ENCODE data around the gene MGAT1.

DNA sequence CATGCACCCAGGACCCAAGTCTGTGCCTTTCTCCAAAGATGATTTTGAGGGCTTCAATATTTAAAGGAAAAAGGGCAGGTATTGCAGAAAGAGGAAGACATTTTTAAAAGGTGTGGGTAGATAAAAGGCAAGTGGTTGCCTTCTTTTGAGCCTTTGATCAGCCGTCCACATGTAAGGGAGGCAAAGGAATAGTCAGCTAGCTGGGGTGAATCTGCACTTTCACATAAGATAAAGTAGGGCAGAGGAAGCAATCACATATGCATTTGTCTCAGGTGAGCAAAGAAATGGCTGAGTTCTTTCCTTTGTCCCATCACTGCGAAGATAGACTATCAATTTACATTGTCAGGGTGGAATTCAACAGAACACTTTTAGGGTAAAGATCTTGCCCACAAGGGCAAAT is 19.9 kb downstream of the MGAT1 start:
- TF ChIP-seq, protein P1, sequence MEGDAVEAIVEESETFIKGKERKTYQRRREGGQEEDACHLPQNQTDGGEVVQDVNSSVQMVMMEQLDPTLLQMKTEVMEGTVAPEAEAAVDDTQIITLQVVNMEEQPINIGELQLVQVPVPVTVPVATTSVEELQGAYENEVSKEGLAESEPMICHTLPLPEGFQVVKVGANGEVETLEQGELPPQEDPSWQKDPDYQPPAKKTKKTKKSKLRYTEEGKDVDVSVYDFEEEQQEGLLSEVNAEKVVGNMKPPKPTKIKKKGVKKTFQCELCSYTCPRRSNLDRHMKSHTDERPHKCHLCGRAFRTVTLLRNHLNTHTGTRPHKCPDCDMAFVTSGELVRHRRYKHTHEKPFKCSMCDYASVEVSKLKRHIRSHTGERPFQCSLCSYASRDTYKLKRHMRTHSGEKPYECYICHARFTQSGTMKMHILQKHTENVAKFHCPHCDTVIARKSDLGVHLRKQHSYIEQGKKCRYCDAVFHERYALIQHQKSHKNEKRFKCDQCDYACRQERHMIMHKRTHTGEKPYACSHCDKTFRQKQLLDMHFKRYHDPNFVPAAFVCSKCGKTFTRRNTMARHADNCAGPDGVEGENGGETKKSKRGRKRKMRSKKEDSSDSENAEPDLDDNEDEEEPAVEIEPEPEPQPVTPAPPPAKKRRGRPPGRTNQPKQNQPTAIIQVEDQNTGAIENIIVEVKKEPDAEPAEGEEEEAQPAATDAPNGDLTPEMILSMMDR (IDR thresholded peaks at IDR 0.05), result no peak
- TF ChIP-seq POLR2A (IDR thresholded peaks at IDR 0.05; ENCODE audit: low read length), result no peak
- TF ChIP-seq, protein P2, sequence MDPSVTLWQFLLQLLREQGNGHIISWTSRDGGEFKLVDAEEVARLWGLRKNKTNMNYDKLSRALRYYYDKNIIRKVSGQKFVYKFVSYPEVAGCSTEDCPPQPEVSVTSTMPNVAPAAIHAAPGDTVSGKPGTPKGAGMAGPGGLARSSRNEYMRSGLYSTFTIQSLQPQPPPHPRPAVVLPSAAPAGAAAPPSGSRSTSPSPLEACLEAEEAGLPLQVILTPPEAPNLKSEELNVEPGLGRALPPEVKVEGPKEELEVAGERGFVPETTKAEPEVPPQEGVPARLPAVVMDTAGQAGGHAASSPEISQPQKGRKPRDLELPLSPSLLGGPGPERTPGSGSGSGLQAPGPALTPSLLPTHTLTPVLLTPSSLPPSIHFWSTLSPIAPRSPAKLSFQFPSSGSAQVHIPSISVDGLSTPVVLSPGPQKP (IDR thresholded peaks at IDR 0.05; ENCODE audit: low read depth, low read length), result no peak

All from A549 (cell line).